Measurements from ENCODE around the gene FAM83B.

Gene FAM83B

GRCh38 chr6:54868556-54868955 is 22.0 kb downstream of the FAM83B start:
- H3K27me3 ChIP-seq (ENCODE audit: control insufficient read depth, low read length): no peaks in the 10 kb centered on the region
- no peak overlapping the region for H3K4me2 ChIP-seq (ENCODE audit: low read length)
- H3K4me3 ChIP-seq (ENCODE audit: low read length): no peak overlapping the region
- no peak for TF ChIP-seq EZH2phosphoT487 (IDR thresholded peaks at IDR 0.05; ENCODE audit: borderline replicate concordance, low read length)
- TF ChIP-seq CTCF (IDR thresholded peaks at IDR 0.05; ENCODE audit: low read depth, low read length, poor library complexity, severe bottlenecking): no peak
- H3F3A ChIP-seq (ENCODE audit: control insufficient read depth, insufficient read depth): no peaks in the 10 kb centered on the region
- H3K9me3 ChIP-seq (ENCODE audit: control insufficient read depth, insufficient read depth, low read length): no peaks in the 10 kb centered on the region
- no peak overlapping the region for H3K27ac ChIP-seq (ENCODE audit: low read depth, low read length)
- H3K79me2 ChIP-seq (ENCODE audit: control insufficient read depth, low read length): no peaks in the 10 kb centered on the region
- no peaks in the 10 kb centered on the region for H3K36me3 ChIP-seq (ENCODE audit: control insufficient read depth, low read length)
- H3K4me1 ChIP-seq (ENCODE audit: control insufficient read depth, low read length): no peaks in the 10 kb centered on the region
- H4K20me1 ChIP-seq (ENCODE audit: control insufficient read depth, insufficient read depth, low read depth, low read length): no peaks in the 10 kb centered on the region
- H3K9me2 ChIP-seq (replicated peaks; ENCODE audit: control insufficient read depth, low read length): no peaks in the 10 kb centered on the region

- Histone ChIP-seq H3K27ac (ENCODE audit: low read depth, low read length) (no peak overlapping the region), H3K27me3 (ENCODE audit: control insufficient read depth, low read length) (no peaks in the 10 kb centered on the region), H3F3A (ENCODE audit: control insufficient read depth, insufficient read depth) (no peaks in the 10 kb centered on the region), H4K20me1 (ENCODE audit: control insufficient read depth, insufficient read depth, low read depth, low read length) (no peaks in the 10 kb centered on the region), H3K4me2 (ENCODE audit: low read length) (no peak overlapping the region), H3K36me3 (ENCODE audit: control insufficient read depth, low read length) (no peaks in the 10 kb centered on the region), H3K79me2 (ENCODE audit: control insufficient read depth, low read length) (no peaks in the 10 kb centered on the region), H3K4me3 (ENCODE audit: low read length) (no peak overlapping the region), H3K4me1 (ENCODE audit: control insufficient read depth, low read length) (no peaks in the 10 kb centered on the region), H3K9me2 (replicated peaks; ENCODE audit: control insufficient read depth, low read length) (no peaks in the 10 kb centered on the region), H3K9me3 (ENCODE audit: control insufficient read depth, insufficient read depth, low read length) (no peaks in the 10 kb centered on the region)
- no peak for TF ChIP-seq EZH2phosphoT487 (IDR thresholded peaks at IDR 0.05; ENCODE audit: borderline replicate concordance, low read length)
- TF ChIP-seq CTCF (IDR thresholded peaks at IDR 0.05; ENCODE audit: low read depth, low read length, poor library complexity, severe bottlenecking): no peak
These were observed 27.0 kb downstream of the FAM83B start for GRCh38 chr6:54873599-54873998.

- no peak overlapping the region for H3K4me3 ChIP-seq (ENCODE audit: low read length)
- H3K27ac ChIP-seq (ENCODE audit: low read depth, low read length): no peak overlapping the region
- no peaks in the 10 kb centered on the region for H3K4me1 ChIP-seq (ENCODE audit: control insufficient read depth, low read length)
- H3K4me2 ChIP-seq (ENCODE audit: low read length): no peak overlapping the region
- no peaks in the 10 kb centered on the region for H3K9me2 ChIP-seq (replicated peaks; ENCODE audit: control insufficient read depth, low read length)
- H3F3A ChIP-seq (ENCODE audit: control insufficient read depth, insufficient read depth): no peaks in the 10 kb centered on the region
- no peaks in the 10 kb centered on the region for H4K20me1 ChIP-seq (ENCODE audit: control insufficient read depth, insufficient read depth, low read depth, low read length)
- H3K27me3 ChIP-seq (ENCODE audit: control insufficient read depth, low read length): no peaks in the 10 kb centered on the region
- no peaks in the 10 kb centered on the region for H3K79me2 ChIP-seq (ENCODE audit: control insufficient read depth, low read length)
- no peaks in the 10 kb centered on the region for H3K9me3 ChIP-seq (ENCODE audit: control insufficient read depth, insufficient read depth, low read length)
- no peaks in the 10 kb centered on the region for H3K36me3 ChIP-seq (ENCODE audit: control insufficient read depth, low read length)
- no peak for TF ChIP-seq CTCF (IDR thresholded peaks at IDR 0.05; ENCODE audit: low read depth, low read length, poor library complexity, severe bottlenecking)
These were observed 27.9 kb downstream of the FAM83B start for GRCh38 chr6:54874349-54875048.

Measured in DOHH2 (cell line).